ENCODE measurements around the gene NAT10. TPM values are rescaled to one million over a fixed set of nuclear protein-coding genes. Genes with fewer than 3 reads are reported as not detected.

Gene NAT10
- polyA plus RNA-seq, 1 experiment: 35.0 TPM

- no peak for TF ChIP-seq CTCF (IDR thresholded peaks at IDR 0.05; ENCODE audit: insufficient read depth, low read depth, low read length)
- Histone ChIP-seq H3K4me3 (ENCODE audit: low read depth, low read length) (no peak overlapping the region), H3K36me3 (ENCODE audit: control insufficient read depth, insufficient read depth, low read length) (peaks cover 4% of the 10 kb centered on the region), H3K27me3 (ENCODE audit: control insufficient read depth, insufficient read depth, low read length) (no peaks in the 10 kb centered on the region)
- ChIA-PET POLR2A (no interaction called here), CTCF (interaction anchor here (0.9 to 3.2 kb wide), 6 partner anchors 9 to 201 kb away, joined by 3 to 12 read pairs (median 4); partner anchors contain the start of gene ABTB2)
- DNase-seq (ENCODE audit: low read depth): no peak
Observed at GRCh38 chr11:34165121-34165520, 59.7 kb downstream of the NAT10 start.

GRCh38 chr11:34165786-34166555 lies 60.5 kb downstream of the NAT10 start:
- H3K36me3 ChIP-seq (ENCODE audit: control insufficient read depth, insufficient read depth, low read length): peaks cover 2% of the 10 kb centered on the region; the same call in 1 of the 2 replicates
- H3K4me3 ChIP-seq (ENCODE audit: low read depth, low read length): no peak overlapping the region
- no peaks in the 10 kb centered on the region for H3K27me3 ChIP-seq (ENCODE audit: control insufficient read depth, insufficient read depth, low read length)
- no peak for DNase-seq (ENCODE audit: low read depth)
- ChIA-PET CTCF (interaction anchor here (1.2 to 3.2 kb wide), 5 partner anchors 8 to 200 kb away, joined by 3 to 12 read pairs (median 3); no protein-coding TSS in a partner anchor), POLR2A (no interaction called here)
- TF ChIP-seq CTCF (IDR thresholded peaks at IDR 0.05; ENCODE audit: insufficient read depth, low read depth, low read length): no peak

- Histone ChIP-seq H3K27me3 (ENCODE audit: control insufficient read depth, insufficient read depth, low read length) (no peaks in the 10 kb centered on the region), H3K4me3 (ENCODE audit: low read depth, low read length) (no peak overlapping the region), H3K36me3 (ENCODE audit: control insufficient read depth, insufficient read depth, low read length) (peaks cover 2% of the 10 kb centered on the region; the same call in 1 of the 2 replicates)
- TF ChIP-seq CTCF (IDR thresholded peaks at IDR 0.05; ENCODE audit: insufficient read depth, low read depth, low read length): no peak
- POLR2A ChIA-PET: no interaction called here
- no peak for DNase-seq (ENCODE audit: low read depth)
- CTCF ChIA-PET: interaction anchor here (1.4 to 3.2 kb wide), 2 partner anchors 11 to 16 kb away, joined by 3 to 11 read pairs; no protein-coding TSS in a partner anchor
Observed at GRCh38 chr11:34166806-34167740, 61.6 kb downstream of the NAT10 start.

GRCh38 chr11:34167961-34168360 lies 62.5 kb downstream of the NAT10 start:
- no peak for DNase-seq (ENCODE audit: low read depth)
- ChIA-PET POLR2A (no interaction called here), CTCF (interaction anchor here (1.1 to 1.2 kb wide), 2 partner anchors 18 to 190 kb away, joined by 3 to 5 read pairs; partner anchors contain the start of gene ABTB2)
- no peak for TF ChIP-seq CTCF (IDR thresholded peaks at IDR 0.05; ENCODE audit: insufficient read depth, low read depth, low read length)
- Histone ChIP-seq H3K36me3 (ENCODE audit: control insufficient read depth, insufficient read depth, low read length) (peaks cover 2% of the 10 kb centered on the region; the same call in 1 of the 2 replicates), H3K4me3 (ENCODE audit: low read depth, low read length) (no peak overlapping the region), H3K27me3 (ENCODE audit: control insufficient read depth, insufficient read depth, low read length) (no peaks in the 10 kb centered on the region)

Measured in BJ (cell line).